HepG2 (cell line): ENCODE measurements around the gene PEPD. TPM values are rescaled to one million over a fixed set of nuclear protein-coding genes. Genes with fewer than 3 reads are reported as not detected.

ENCODE experiments used
- ARNT2 ChIP-seq: sonication (generic); formaldehyde crosslinking; IDR thresholded peaks from 2 replicates; pipeline ENCODE4 v1.8.0; 2022; ENCODE audit warnings: mild to moderate bottlenecking, low read depth, missing genetic modification reagents, moderate library complexity
- CBX5 ChIP-seq: sonication (generic); formaldehyde crosslinking; IDR thresholded peaks from 2 replicates; pipeline ENCODE4 v1.4.0; 2020; ENCODE audit warnings: missing genetic modification reagents, borderline replicate concordance
- CREB1 ChIP-seq, 2 experiments: fragments of 450-650 bp in 1 of 2; IDR thresholded peaks; 2 replicates each; pipeline ENCODE4 v1.6.1; 2016 to 2017; ENCODE audit warnings: control low read depth in 1 of 2, mild to moderate bottlenecking in 1 of 2, missing compliant biosample characterization in 1 of 2, missing genetic modification characterization in 1 of 2
- DBP ChIP-seq: sonication (generic); formaldehyde crosslinking; IDR thresholded peaks from 2 replicates; pipeline ENCODE4 v1.4.0; 2020; ENCODE audit warnings: missing genetic modification reagents; ENCODE audit errors: not compliant biosample characterization
- ELF4 ChIP-seq: sonication (generic); formaldehyde crosslinking; IDR thresholded peaks from 2 replicates; pipeline ENCODE4 v1.5.0; 2020; ENCODE audit warnings: missing genetic modification reagents, mild to moderate bottlenecking, moderate library complexity, borderline replicate concordance
- EZH2 ChIP-seq: conservative IDR thresholded peaks from 2 replicates; pipeline ENCODE4 v1.6.1; 2012; ENCODE audit warnings: mild to moderate bottlenecking, low read depth, low read length, moderate library complexity
- GFI1 ChIP-seq: sonication (generic); formaldehyde crosslinking; IDR thresholded peaks from 2 replicates; pipeline ENCODE4 v1.5.0; 2020; ENCODE audit warnings: missing genetic modification reagents, mild to moderate bottlenecking, borderline replicate concordance
- GMEB2 ChIP-seq: IDR thresholded peaks from 2 replicates; pipeline ENCODE4 v1.6.1; 2016; ENCODE audit warnings: missing biosample characterization, missing genetic modification reagents, low read depth
- MEF2D ChIP-seq: sonication (generic); formaldehyde crosslinking; IDR thresholded peaks from 2 replicates; pipeline ENCODE4 v1.5.1; 2020; ENCODE audit warnings: mild to moderate bottlenecking, missing genetic modification reagents
- PRMT3 ChIP-seq: sonication (generic); formaldehyde crosslinking; IDR thresholded peaks from 2 replicates; pipeline ENCODE4 v1.8.1; 2022; ENCODE audit warnings: low read depth, mild to moderate bottlenecking, moderate library complexity, missing genetic modification reagents, borderline replicate concordance
- RBAK ChIP-seq: sonication (generic); formaldehyde crosslinking; IDR thresholded peaks from 2 replicates; pipeline ENCODE4 v1.5.1; 2020; ENCODE audit warnings: mild to moderate bottlenecking, missing genetic modification reagents
- SMARCE1 ChIP-seq: fragments of 450-650 bp; IDR thresholded peaks from 2 replicates; pipeline ENCODE4 v1.6.1; 2017; ENCODE audit warnings: borderline replicate concordance
- ZBTB44 ChIP-seq: sonication (generic); formaldehyde crosslinking; IDR thresholded peaks from 2 replicates; pipeline ENCODE4 v1.4.0; 2020; ENCODE audit warnings: missing genetic modification reagents
- ZEB1 ChIP-seq: IDR thresholded peaks from 2 replicates; pipeline ENCODE4 v1.6.1; 2012; ENCODE audit warnings: mild to moderate bottlenecking, low read depth, inconsistent platforms; ENCODE audit not compliant: insufficient replicate concordance
- ZMAT5 ChIP-seq: sonication (generic); formaldehyde crosslinking; IDR thresholded peaks from 2 replicates; pipeline ENCODE4 v1.5.0; 2020; ENCODE audit warnings: mild to moderate bottlenecking, low read depth, missing genetic modification reagents, borderline replicate concordance
- ZNF101 ChIP-seq: sonication (generic); formaldehyde crosslinking; IDR thresholded peaks from 2 replicates; pipeline ENCODE4 v1.4.0; 2020; ENCODE audit warnings: mild to moderate bottlenecking, low read depth, missing genetic modification reagents, borderline replicate concordance
- ZNF562 ChIP-seq: sonication (generic); formaldehyde crosslinking; IDR thresholded peaks from 2 replicates; pipeline ENCODE4 v1.8.0; 2022; ENCODE audit warnings: missing genetic modification reagents, borderline replicate concordance
- ZNF704 ChIP-seq: sonication (generic); formaldehyde crosslinking; IDR thresholded peaks from 2 replicates; pipeline ENCODE4 v1.8.1; 2023; ENCODE audit warnings: mild to moderate bottlenecking, inconsistent platforms, moderate library complexity, missing genetic modification reagents, borderline replicate concordance
- ZNF75D ChIP-seq: sonication (generic); formaldehyde crosslinking; IDR thresholded peaks from 2 replicates; pipeline ENCODE4 v1.8.1; 2023; ENCODE audit warnings: missing genetic modification reagents, mild to moderate bottlenecking, borderline replicate concordance
- ZNF790 ChIP-seq: sonication (generic); formaldehyde crosslinking; IDR thresholded peaks from 2 replicates; pipeline ENCODE4 v1.8.0; 2022; ENCODE audit warnings: missing genetic modification reagents, mild to moderate bottlenecking, borderline replicate concordance
- ZNF83 ChIP-seq: sonication (generic); formaldehyde crosslinking; IDR thresholded peaks from 2 replicates; pipeline ENCODE4 v1.4.0; 2020; ENCODE audit warnings: missing genetic modification reagents, mild to moderate bottlenecking, borderline replicate concordance
- ZSCAN31 ChIP-seq: sonication (generic); formaldehyde crosslinking; IDR thresholded peaks from 2 replicates; pipeline ENCODE4 v1.5.0; 2020; ENCODE audit warnings: low read depth, mild to moderate bottlenecking, missing genetic modification reagents
- polyA plus RNA-seq, 8 experiments: library from polyadenylated mRNA; depleted of rRNA in 3 of 8; stranded (reverse) in 7 of 8; unstranded in 1 of 8; fragments of >200 nt; fragmentation: Illumina TruSeq in 4 of 8; extraction: Trizol in 4 of 8; gene quantifications; 2 replicates each; pipeline versions ENCODE4 v1.2.1 to v1.2.3, GENCODE V29; 2011 to 2016; ENCODE audit warnings: low read depth in 4 of 8, missing spikeins in 1 of 8, mixed read lengths in 1 of 8; ENCODE audit not compliant: insufficient read depth in 1 of 8
- total RNA-seq, 5 experiments: library from RNA; depleted of rRNA; stranded (reverse); fragments of >200 nt; fragmentation: Illumina TruSeq; extraction: Trizol; gene quantifications; 2 replicates each; pipeline ENCODE4 v1.2.3, GENCODE V29; 2016; ENCODE audit warnings: low read depth in 1 of 5

PEPD gene
- total and polyA plus RNA-seq, 2 of the 13 experiments (the other 11 are each of a cell fraction or from before 2014, with no cell fraction given), result 60.7 to 75.1 TPM

GRCh38 chr19:33403221-33403972 is 118.2 kb downstream of the PEPD start (continued):
- peak; percentile 34; the same call in 1 of the 2 replicates for TF ChIP-seq CBX5 (CRISPR knock-in tag)
- TF ChIP-seq CREB1 (IDR thresholded peaks at IDR 0.05), result peak; percentile 52
- no peak; the same call in 1 of the 2 replicates for TF ChIP-seq CREB1 (CRISPR knock-in tag; IDR thresholded peaks at IDR 0.05)
- no peak for TF ChIP-seq ELF4
- TF ChIP-seq SMARCE1, result no peak
- TF ChIP-seq ZMAT5 (CRISPR knock-in tag), result no peak
- no peak for TF ChIP-seq RBAK (CRISPR knock-in tag)
- TF ChIP-seq ZNF75D (CRISPR knock-in tag), result no peak
- TF ChIP-seq EZH2, result no peak
- no peak for TF ChIP-seq ZNF562
- peak; percentile 95; the same call in 1 of the 2 replicates for TF ChIP-seq ZNF83 (CRISPR knock-in tag)
- peak; percentile 85 for TF ChIP-seq DBP (CRISPR knock-in tag)
- peak; percentile 96 for TF ChIP-seq MEF2D (CRISPR knock-in tag)
- TF ChIP-seq ZNF101, result no peak
- peak; percentile 97; the same call in 1 of the 2 replicates for TF ChIP-seq ARNT2
- TF ChIP-seq ZNF790 (CRISPR knock-in tag), result peak; percentile 97
- TF ChIP-seq ZBTB44, result 0 out of 2 replicates have a peak, but pooled peaks have one; percentile 74
- TF ChIP-seq ZEB1, result peak; percentile 80
- 0 out of 2 replicates have a peak, but pooled peaks have one; percentile 69 for TF ChIP-seq PRMT3 (CRISPR knock-in tag)
- peak; percentile 96 for TF ChIP-seq ZNF704 (CRISPR knock-in tag)
- TF ChIP-seq GFI1 (CRISPR knock-in tag), result peak; percentile 93
- peak; percentile 99 for TF ChIP-seq ZSCAN31
- TF ChIP-seq GMEB2, result no peak
